NCI-H526 (cell line): Measurements from ENCODE around the gene SPTBN1.
A peak's percentile ranks its signal among the peaks of the same experiment; 100 is the strongest.
"Not testable (repeated sequence)": the region's sequence is repeated elsewhere in the genome, so short reads cannot be mapped to it uniquely, and the experiment has no call there.

Source experiments
- DNase-seq, 2 experiments: peaks; one replicate each; lab custom pipeline; 2025; lab: John Stamatoyannopoulos, UW

SPTBN1 gene

DNA sequence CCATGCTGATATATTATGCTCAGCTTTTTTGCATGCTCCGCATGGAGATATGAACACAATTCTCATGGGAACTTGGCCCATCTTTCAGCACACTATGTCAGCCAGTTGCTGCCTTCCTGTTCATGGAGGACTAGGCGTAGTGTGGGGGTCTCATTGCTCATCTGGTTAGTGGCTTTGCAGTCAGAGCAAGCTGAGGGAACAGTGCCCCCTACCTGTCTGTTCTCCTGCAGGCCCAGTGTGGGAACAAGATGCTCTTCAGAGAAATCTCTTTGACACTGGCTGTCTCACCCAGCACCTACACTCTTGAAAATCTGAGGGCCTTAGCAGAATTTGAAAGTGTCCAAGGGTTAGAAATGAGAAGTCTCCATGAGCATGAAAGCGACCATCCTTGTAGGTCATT, 47.1 kb downstream of the SPTBN1 start:
- peak; percentile 33 to 66 for DNase-seq

DNA sequence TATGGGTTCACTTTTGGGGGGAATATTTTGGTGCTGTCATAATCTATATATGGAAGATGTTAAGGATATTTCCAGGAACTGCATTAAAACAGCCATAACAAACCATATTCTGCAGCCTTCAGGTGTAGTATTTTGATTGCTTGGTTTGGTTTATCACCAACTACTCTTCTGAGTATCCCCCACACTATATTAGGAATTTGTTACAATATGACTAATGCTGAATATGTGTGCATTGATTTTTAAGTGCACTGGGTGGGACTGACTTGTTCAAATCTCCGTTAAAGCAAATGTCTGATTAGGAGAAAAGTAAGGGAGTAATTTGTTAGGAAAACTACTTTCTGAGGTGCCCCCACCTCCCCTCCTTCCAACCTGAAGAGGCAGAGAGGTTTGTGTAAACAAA, 47.7 kb downstream of the SPTBN1 start:
- DNase-seq: no peak

DNA sequence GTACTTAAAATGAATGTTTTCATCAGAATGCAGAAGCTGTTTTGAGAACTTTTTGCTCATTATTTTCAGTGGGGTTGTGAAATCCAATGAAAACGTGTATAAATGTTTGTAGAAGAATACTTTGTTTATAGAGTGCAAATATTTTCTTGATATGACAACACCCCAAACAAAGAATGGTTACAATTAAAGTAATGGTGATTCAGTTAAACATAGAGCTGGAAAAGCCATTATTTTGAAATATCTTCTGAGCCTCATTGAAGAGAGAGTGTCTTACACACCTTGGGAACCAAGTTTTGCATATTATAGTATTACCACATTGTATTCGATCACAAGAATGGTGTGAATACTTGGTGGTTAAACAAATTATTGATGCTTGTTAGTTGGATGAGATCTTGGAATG, 48.7 kb downstream of the SPTBN1 start:
- DNase-seq: no peak

DNA sequence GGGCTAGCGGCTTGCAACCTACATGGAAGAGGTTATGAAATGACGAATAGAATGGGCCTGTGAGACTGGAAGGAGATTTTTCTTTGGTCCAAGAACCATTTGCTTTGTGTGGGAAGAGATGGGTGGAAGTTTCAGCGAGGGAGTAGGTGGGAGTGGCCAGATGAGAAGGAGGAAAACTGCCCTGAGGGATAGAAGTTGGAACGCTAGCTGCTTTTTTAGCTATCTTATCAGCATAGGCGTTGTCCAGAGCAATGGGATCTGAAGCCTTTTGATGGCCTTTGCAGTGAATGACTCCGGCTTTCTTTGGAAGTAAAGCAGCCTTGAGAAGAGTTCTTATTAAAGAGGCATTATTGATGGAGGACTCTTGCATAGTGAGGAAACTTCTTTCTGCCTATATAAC, 52.4 kb downstream of the SPTBN1 start:
- no peak for DNase-seq

DNA sequence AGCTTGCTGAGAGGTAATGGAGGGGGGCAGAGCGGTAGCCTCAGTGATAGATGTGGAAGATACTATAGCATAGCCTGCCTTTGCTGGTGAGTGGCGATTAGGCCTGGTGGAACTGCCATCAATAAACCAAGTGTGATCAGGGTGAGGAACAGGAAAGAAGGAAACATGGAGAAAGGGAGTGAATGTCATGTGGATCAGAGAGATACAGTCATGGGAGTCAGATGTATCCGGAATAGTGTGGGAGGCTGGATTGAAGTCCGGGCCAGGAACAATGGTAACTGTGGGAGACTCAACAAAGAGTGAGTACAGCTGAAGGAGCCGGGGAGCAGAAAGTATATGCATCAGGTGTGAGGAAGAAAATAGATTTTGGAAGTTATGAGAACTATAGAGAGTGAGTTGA, 52.9 kb downstream of the SPTBN1 start:
- not testable (repeated sequence) for DNase-seq

DNA sequence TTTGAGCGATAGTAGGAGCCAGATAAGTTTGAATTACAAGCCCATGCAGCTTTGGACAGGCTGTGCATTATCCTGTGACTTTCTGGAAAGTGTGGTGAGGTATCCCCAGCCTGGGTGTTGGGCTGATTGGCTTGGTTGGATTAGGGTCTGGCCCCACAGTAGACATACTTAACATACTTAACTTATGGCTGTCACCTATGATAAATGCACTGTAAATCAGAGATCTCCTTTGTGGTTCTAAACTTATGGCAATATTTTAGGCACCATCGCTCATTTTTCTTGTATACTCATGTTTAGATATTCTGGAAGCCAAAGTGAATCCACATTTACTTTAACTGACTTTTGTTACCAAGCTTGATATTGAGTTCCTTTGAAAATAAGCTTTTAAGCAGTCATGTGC, 54.8 kb downstream of the SPTBN1 start:
- no peak for DNase-seq

DNA sequence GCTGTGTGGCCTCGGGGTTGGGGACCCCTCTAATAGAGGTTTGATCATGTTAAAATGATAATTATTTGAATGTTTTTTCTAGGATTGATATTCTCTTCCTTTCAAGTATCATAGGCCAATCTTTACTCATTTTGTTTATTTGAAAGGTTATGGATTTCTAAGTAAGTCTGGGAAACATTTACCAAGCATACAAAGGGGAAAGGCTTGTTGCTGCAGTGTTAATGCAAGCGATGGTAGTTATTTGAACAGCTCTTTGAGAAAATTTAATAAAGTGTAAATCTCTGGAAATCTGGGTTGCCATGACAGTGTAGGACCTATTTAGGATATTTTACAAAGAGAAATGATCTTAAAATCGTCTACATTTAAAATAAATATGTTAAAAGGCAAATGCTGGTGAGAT, 56.1 kb downstream of the SPTBN1 start:
- no peak for DNase-seq

DNA sequence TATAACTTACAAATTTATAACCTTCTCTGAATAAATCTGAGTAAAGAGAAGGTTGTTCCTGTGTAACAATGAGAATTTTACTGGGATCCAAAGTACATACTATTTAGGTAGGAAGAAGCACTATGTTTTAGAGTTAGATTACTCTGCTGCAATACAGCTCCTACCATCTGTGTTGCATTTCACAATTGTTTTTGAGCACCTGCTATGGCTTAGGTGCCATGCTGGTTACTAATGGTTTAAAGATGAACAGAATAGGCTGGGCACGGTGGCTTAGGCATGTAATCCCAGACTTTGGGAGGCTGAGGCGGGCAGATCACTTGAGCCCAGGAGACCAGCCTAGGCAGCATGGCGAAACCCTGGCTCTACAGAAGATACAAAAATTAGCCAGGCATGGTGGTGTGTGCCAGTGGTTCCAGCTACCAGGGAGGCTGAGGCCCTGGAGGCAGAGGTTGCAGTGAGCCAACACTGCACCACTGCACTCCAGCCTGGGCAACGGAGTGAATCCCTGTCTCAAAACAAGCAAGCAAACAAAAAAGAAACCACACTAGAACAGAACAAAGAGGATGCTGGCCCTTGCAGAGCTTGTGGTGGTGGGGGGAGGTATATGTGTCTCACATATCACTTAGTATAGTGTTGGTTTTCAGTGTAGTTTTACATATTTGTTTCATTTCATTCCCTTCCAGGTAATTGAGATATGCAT, 56.7 kb downstream of the SPTBN1 start:
- no peak for DNase-seq

DNA sequence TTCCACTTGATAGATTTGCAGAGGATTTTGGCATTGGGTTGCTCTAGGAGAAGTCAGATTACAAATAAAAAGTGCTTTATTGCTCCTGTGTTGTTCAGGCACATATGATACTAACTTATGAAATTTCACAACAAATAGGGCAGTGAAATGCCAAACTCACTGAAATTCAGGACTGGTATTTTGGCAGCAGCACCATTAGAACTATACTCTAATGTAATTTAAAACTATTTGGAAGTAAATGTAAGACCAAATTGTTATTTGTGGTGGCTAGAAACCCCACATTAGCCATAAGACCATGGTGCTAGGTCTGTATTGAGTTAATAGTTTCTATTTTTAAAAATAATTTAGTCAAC, 57.2 kb downstream of the SPTBN1 start:
- no peak for DNase-seq

DNA sequence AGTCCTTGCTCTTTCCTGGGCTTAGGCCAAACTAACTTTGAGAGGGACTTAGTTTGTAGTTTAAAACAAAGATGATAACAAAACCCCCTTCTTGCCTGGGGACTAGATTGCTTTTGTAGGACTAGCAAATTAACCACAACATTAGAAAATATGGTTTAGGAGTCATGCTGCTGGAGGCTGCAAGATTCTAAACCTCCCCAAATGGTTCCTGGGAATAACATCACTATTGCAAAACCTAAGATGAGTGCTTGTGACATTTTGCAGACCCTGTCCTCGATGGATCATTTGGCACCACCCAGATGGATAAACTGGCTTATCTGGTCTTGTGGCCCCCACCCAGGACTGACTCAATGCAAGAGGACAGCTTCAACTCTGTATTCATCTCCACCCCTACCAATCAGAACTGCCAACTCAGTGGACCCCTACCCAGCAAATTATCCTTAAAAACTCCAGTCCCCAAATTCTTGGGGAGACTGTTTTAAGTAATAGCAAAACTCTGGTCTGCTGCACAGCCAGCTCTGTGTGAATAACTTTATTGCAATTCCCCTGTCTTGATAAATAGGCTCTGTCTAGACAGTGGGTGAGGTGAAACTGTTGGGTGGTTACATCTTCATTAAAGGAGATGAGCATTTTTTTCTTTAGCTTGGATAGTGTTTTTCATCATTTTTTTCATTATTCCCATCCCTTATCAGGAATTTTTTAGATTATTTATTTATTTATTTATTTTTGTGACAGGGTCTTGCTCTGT, 58.9 kb downstream of the SPTBN1 start:
- no peak for DNase-seq

DNA sequence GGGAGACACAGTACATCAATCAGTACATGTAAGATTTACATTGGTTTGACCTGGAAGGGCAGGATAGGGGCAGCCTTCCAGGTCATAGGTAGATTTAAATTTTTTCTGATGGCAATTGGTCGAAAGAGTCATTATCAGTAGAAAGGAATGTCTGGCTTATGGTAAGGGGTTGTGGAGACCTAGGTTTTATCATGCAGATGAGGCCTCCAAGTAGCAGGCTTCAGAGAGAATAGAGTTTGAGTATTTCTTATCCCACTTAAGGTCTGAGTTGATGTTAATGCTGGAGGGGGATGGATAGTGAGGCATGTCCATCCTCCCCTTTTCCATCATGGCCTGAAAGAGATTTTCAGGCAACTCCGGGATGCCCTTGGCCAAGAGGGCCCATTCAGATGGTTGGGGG, 60.7 kb downstream of the SPTBN1 start:
- DNase-seq: no peak

DNA sequence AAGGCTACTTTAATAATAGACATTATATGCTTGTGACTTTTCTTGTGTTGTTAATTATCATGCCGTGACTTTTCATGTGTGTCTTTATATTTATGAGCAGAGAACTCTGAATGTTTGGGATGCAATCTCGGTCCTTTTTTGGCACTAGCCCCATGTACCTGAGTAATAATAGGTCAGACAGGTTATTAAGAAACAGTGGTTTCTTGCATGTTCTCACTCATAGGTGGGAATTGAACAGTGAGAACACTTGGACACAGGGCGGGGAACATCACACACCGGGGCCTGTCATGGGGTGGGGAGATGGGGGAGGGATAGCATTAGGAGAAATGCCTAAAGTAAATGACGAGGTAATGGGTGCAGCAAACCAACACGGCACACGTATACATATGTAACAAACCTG, 61.9 kb downstream of the SPTBN1 start:
- DNase-seq: not testable (repeated sequence)

DNA sequence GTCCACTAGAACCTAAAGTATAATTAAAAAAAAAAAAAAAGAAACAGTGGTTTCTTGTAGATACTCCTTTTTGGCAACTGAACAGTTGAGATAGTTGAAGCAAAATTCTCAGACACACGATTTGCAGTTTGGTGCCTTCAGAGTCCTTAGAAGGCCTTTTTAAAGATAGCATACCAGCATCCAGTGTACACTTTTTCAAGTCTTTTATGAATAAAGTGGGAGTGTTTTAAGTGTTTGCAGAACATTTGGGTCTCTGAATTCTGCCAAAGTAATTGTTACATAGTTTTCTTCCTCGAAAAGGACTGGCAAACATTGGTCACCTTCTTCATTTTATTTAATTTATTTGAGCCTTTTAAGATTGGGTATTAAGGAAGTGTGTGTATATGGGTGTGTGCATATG, 62.3 kb downstream of the SPTBN1 start:
- no peak for DNase-seq

DNA sequence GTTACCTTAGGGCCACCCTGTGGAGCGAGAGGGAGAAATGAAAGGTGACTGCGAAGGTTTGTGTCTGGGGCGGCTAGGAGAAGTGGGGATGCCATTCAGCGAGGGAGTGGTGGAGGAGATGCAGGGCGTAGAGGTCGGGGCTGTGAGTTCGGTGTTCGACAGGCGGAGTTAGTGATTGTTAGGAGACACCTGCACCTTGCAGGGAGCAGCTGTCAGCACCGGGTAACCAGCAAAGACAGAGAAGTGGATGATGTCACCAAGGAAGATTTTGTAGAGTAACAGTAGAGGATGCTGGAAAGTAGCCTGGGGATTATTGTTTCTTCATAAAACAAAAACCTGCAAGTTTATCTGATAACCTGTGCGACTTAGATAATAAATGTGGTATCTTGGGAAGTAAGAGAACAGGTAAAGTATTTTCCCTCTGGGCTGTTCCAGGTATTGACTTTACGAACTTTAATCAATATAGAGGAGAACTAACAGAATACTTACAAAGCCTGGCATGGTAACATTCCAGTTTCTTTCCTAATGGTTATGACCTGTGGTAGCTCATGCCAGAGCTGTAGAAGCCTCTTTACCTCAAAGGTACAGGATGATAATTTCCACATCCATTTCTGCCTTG, 63.8 kb downstream of the SPTBN1 start:
- DNase-seq: no peak

DNA sequence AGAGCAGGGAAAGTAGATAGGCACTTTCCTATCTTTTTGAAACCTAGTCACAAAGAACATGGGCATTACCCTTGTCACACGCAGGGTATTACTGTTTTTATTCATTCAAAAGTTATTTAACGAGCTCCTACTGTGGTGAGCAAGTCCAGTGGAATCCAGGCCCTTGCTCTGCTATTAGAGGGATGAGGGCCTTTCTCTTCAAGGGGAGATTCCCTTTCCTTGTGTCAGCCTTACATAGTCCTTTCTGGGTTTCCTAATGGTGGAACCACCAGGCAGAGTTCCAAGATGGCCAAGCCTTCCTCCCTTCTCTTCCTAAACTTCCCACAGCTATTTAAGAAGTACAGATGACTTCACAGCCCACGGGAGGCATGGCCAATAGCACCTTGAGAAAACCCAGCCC, 64.6 kb downstream of the SPTBN1 start:
- DNase-seq: no peak

DNA sequence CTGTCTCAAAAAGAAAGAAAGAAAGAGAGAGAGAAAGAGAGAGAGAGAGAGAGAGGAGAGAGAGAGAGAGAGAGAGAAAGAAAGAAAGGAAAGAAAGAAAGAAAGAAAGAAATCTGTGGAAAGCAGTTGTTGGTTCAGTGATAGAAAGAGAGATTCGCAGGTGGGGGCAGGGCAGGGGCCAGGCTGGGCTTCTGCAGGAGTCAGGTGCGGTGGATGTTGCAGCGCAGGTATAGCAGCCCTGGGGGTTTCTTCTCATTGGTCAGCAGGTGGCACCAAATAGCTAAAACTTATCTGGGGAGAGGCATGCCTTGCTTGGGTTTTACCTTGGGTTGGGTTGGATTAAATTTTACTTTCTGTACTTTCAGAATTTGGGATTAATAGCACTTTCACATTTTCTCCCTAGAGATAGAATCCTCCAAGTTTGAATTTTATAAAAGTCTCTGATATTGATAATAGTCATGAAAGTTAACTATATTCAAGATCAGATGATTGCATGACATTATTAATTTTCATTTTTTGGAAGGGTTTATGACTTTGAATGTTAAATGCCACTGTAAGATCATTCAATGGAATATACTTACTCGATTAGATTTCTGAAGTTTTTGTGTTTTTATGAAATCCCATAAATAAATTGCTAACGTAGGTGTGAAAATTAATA, 66.6 kb downstream of the SPTBN1 start:
- peak; percentile 72 to 90 for DNase-seq

DNA sequence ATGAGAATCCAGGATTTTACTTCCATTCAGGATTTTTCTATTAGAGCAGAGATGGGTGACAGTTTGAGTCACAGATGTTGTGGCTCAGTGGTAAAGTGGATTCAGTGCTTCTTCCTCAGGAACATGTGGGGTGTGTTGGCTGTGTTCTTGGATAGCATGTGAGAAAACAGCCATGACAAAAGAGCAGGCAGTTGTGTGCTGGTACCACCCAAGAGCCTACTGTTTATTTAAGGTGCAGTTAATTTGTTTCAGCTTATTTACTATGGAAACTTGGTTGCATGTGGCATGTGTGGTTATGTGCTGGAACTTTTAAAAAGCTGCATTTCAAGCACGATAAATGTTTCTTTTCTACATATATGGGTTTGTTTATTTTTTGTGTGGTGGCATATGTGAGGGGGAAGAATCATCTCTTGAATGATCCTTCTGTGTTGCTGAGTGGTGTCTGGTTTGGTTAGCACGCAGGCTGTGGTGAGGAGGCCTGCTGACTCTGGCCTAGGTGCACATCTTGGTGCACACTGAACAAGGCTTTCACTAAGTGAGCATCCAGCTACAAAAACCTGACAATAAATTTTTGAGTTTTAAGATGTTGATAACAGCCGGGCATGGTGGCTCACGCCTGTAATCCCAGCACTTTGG, 67.3 kb downstream of the SPTBN1 start:
- DNase-seq: peak; percentile 18 to 57

DNA sequence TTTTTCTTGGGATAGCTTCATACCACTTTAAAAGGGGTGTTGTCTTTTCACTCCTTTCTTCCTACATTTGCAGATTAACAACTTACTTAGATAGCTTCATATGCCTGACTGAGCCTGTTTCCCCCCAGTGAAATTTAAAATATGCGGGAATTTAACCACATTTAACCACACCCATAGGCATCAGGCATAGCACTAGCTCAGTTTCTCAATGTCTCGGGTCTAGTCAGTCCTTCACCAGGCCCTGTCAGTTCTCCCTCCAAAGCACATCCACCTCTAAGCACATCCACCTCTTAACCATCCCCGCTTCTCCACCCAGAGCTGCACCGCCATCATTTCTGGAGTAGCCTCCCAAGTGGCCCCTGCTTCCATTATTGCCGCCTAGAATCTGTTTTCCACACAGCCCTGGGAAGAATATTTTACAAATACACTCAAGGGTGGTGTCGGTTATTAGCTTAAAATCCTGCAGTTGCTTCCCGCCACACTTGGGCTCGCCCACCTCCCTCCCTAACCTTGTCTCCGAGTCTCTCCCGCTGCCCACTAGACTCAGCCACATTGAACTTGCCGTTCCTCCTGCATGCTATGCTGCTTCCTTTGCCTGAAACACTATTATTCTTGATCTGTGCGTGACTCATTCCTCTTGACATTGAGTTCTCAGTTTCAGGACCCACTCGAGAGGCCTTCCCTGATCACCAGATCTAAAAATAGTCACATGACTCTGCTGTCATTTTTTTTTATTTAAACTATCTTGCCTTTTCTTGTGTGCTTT, 68.3 kb downstream of the SPTBN1 start:
- peak in 1 of 2 experiments; percentile 25 for DNase-seq

DNA sequence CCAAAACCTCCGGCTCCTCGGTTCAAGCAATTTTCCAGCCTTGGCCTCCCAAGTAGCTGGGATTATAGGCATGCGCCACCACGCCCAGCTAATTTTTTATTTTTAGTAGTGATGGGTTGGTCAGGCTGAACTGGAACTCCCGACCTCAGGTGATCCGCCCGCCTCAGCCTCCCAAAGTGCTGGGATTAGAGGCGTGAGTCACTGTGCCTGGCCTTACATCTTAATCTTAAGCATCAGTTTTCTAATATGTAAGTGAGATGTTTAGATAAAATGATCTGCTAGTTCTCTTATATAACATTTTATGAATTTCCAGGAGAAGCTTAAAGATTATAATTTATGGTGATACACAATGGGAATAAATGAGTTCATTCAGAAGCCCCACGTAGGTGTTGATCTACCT, 69.2 kb downstream of the SPTBN1 start:
- no peak for DNase-seq

DNA sequence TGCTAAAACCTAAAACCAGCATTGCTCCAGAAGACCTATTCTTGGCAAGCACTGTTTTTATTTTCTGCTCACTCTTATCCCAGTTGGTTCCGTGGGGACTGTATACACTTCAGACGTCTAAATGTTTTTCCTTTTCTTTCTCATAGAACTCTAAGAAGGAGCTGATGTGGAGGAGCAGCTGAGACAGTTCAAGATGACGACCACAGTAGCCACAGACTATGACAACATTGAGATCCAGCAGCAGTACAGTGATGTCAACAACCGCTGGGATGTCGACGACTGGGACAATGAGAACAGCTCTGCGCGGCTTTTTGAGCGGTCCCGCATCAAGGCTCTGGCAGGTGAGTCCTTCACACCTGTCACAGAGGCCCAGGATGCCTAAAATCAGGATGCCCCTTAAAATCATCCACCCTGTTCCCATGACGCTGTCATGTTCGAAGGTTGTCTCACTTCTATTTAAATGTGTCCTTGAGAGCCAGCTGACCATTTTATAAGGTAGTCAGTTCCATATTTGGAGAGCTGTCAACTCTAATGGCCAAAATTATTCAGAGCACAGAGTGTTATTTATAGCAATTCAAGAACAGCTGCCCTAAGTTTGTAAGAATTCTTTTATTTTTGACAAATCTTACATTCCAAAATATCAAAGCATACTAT, 70.2 kb downstream of the SPTBN1 start:
- no peak for DNase-seq

DNA sequence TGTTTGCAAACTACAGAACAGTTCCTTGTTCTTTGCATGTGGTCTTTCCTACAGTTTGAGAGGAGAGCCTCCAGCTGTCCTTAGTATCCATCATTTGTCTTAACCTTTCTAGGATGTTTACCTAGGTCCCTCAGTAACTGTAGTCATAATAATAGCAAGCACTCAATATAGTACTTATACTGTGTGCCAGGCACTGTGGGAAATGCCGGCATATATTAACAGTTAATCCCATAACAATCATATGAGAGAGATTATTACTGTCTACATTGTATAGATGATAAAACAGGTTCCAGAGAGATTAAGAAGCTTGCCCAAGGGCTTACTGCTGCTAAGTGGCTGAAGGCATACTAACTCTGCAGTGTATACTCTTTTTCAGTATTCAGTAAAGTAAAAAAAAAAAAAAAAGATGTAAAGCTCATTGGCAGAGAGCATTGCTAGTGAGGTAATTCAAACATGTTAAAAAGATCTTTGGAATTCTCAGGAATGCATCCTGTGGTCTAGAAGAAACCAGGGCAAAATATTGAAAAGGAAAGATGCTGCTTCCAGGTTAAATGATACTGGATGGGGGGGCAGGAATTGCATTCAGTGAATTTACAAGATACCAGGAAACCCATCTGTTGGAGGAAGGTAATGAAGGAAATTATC, 72.3 kb downstream of the SPTBN1 start:
- DNase-seq: no peak
